CD4-positive, alpha-beta memory T cell (primary cell): Measurements from ENCODE around the gene KRT2. TPM values are rescaled to one million over a fixed set of nuclear protein-coding genes. Genes with fewer than 3 reads are reported as not detected.
A peak's percentile ranks its signal among the peaks of the same experiment; 100 is the strongest.

Experiments used
- CTCF ChIA-PET: fragments of 350-600 bp; sonication (Branson Sonifier 250); formaldehyde crosslinking; loops from one replicate; lab custom pipeline; 2021; ENCODE audit warnings: inconsistent platforms; ENCODE audit not compliant: partially characterized antibody; lab: Charles Lee
- POLR2A ChIA-PET: fragments of 350-600 bp; sonication (Branson Sonifier 250); formaldehyde crosslinking; loops from one replicate; lab custom pipeline; 2021; ENCODE audit not compliant: partially characterized antibody; lab: Charles Lee
- DNase-seq, 5 donors: peaks; one replicate each; pipeline versions ENCODE4 v3.0.0 to v3.0.0-alpha.2; 2020 to 2022; ENCODE audit warnings: mixed read lengths in 1 of 5
- H3K27ac ChIP-seq: one replicate; pipeline ENCODE4 v1.7.0; 2013; ENCODE audit warnings: low read depth, low read length
- H3K27me3 ChIP-seq: 2 replicates; pipeline ENCODE4 v1.7.0; 2013; ENCODE audit warnings: mild to moderate bottlenecking, low read length, moderate library complexity; ENCODE audit not compliant: insufficient read depth
- H3K36me3 ChIP-seq: 2 replicates; pipeline ENCODE4 v1.7.0; 2013; ENCODE audit warnings: mild to moderate bottlenecking, low read length, moderate library complexity; ENCODE audit not compliant: insufficient read depth
- H3K4me1 ChIP-seq: 2 replicates; pipeline ENCODE4 v1.7.0; 2013; ENCODE audit warnings: mild to moderate bottlenecking, low read length, moderate library complexity; ENCODE audit not compliant: insufficient read depth
- H3K4me3 ChIP-seq, 2 donors: one replicate each; pipeline ENCODE4 v1.7.0; 2013; ENCODE audit warnings: low read length in 2 of 2, mild to moderate bottlenecking in 1 of 2
- H3K9me3 ChIP-seq, 2 donors: one replicate each; pipeline ENCODE4 v1.7.0; 2013; ENCODE audit warnings: low read length in 2 of 2, control low read depth in 1 of 2; ENCODE audit not compliant: control insufficient read depth in 1 of 2
- H3K27ac Mint-ChIP-seq, 7 donors: one replicate each; pipeline ENCODE4 v1.8.0; 2020 to 2021; ENCODE audit warnings: mixed read lengths in 7 of 7, mild to moderate bottlenecking in 6 of 7, inconsistent platforms in 3 of 7, moderate library complexity in 3 of 7
- H3K27me3 Mint-ChIP-seq, 2 donors: one replicate each; pipeline ENCODE4 v1.8.0; 2020 to 2021; ENCODE audit warnings: mixed read lengths in 2 of 2
- H3K36me3 Mint-ChIP-seq, 2 donors: one replicate each; pipeline ENCODE4 v1.8.0; 2020 to 2021; ENCODE audit warnings: mixed read lengths in 2 of 2, inconsistent platforms in 1 of 2, mild to moderate bottlenecking in 1 of 2
- H3K4me1 Mint-ChIP-seq, 4 donors: one replicate each; pipeline ENCODE4 v1.8.0; 2020 to 2021; ENCODE audit warnings: mixed read lengths in 4 of 4, mild to moderate bottlenecking in 1 of 4
- H3K4me3 Mint-ChIP-seq, 8 donors: one replicate each; pipeline ENCODE4 v1.8.0; 2020 to 2021; ENCODE audit warnings: mixed read lengths in 8 of 8, mild to moderate bottlenecking in 7 of 8, moderate library complexity in 6 of 8, inconsistent platforms in 3 of 8
- H3K9me3 Mint-ChIP-seq, 8 donors: one replicate each; pipeline ENCODE4 v1.8.0; 2020 to 2021; ENCODE audit warnings: mixed read lengths in 8 of 8, mild to moderate bottlenecking in 5 of 8, inconsistent platforms in 3 of 8, moderate library complexity in 1 of 8
- intact Hi-C: fragments of 100-400 bp; cut with micrococcal nuclease; formaldehyde crosslinking; loops from one replicate; pipeline ENCODE4 v1.15.1; 2023
- polyA plus RNA-seq, 2 donors: library from polyadenylated mRNA; unstranded; fragments of 300-500 nt; fragmentation: Illumina TruSeq; gene quantifications; one replicate each; pipeline ENCODE4 v1.2.3, GENCODE V29; 2021
- total RNA-seq, 2 experiments: library from RNA; stranded (reverse); gene quantifications; one replicate each; pipeline ENCODE4 v1.2.3, GENCODE V29; 2021

Gene KRT2
- total and polyA plus RNA-seq, 4 experiments from 2014 or later: 0.08 to 0.39 (median 0.21) TPM

DNA sequence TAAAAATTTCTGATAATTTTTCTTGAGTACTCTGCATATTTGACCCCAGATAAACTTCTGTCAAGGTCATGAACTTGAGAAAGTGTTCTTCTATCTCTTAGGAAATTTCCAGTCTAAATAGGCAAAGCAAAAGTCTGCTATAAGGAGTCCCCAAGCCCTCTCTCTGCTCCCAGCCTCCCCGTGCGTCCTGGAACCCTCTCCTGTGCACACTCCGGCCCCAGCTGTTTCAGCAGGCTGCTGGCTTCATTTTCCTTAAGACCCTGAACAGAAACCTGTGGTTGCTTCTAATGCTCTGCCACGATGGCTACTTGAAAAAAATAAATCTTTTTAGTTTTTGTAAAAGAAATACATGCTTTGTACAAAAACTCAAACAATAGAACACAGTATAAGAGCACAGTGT, 14.7 kb downstream of the KRT2 start:
- Histone ChIP-seq H3K4me3 (no peak overlapping the region), H3K36me3 (no peaks in the 10 kb centered on the region), H3K9me3 (no peaks in the 10 kb centered on the region), H3K27me3 (no peaks in the 10 kb centered on the region), H3K27ac (no peak overlapping the region), H3K4me1 (peaks cover 10% of the 10 kb centered on the region)
- H3K27me3 Mint-ChIP-seq: peaks cover 3 to 7% of the 10 kb centered on the region in 2 donors
- no peak overlapping the region for H3K27ac Mint-ChIP-seq
- POLR2A ChIA-PET: no interaction called here
- H3K9me3 Mint-ChIP-seq: peaks cover 0 to 2% (median 0%) of the 10 kb centered on the region in 8 donors
- no peak for DNase-seq
- CTCF ChIA-PET: no interaction called here
- peaks cover 6 to 38% (median 23%) of the 10 kb centered on the region in 4 donors for H3K4me1 Mint-ChIP-seq
- intact Hi-C loops: no loop called here
- H3K4me3 Mint-ChIP-seq: no peak overlapping the region
- H3K36me3 Mint-ChIP-seq: no peaks in the 10 kb centered on the region

DNA sequence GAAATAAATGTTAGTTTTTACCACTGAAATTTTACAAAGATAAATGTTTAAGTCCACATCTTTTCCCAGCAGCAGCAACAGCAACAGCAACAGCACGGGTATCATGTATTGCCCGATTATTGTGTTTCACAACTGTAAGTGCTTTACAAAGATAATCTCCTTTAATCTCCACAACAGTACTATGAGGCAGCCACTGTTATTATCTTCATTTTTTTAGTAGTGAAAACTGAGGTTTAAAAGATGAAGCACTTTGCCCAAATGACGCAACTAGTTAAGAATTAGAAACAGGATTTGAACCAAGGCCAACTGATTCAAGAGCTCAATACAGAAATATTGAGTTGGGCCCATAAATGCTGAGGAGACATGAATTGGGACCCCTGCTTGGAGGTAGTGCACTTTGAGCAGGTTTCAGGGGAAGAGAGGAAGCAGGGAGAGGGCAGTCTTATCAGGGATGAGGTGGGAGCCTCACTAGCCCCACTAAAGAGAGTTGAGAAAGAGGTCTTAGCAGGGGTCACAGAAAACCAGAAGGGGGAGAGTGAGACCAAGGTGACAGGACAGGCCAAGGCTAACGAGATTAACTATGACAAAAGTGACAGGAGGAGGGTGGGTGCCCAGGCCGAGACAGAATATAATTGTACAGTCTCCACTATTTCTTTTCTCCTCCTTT, 15.3 kb downstream of the KRT2 start:
- ChIA-PET POLR2A (no interaction called here), CTCF (no interaction called here)
- H3K9me3 ChIP-seq: no peaks in the 10 kb centered on the region
- H3K27ac ChIP-seq: no peak overlapping the region
- no peaks in the 10 kb centered on the region for H3K36me3 Mint-ChIP-seq
- H3K36me3 ChIP-seq: no peaks in the 10 kb centered on the region
- peaks cover 10% of the 10 kb centered on the region for H3K4me1 ChIP-seq
- H3K27me3 ChIP-seq: no peaks in the 10 kb centered on the region
- no peak overlapping the region for H3K4me3 ChIP-seq
- DNase-seq: no peak
- peaks cover 6 to 39% (median 24%) of the 10 kb centered on the region in 4 donors for H3K4me1 Mint-ChIP-seq
- H3K27me3 Mint-ChIP-seq: peaks cover 3 to 7% of the 10 kb centered on the region in 2 donors
- peaks cover 0 to 2% (median 0%) of the 10 kb centered on the region in 8 donors for H3K9me3 Mint-ChIP-seq
- H3K27ac Mint-ChIP-seq: no peak overlapping the region
- H3K4me3 Mint-ChIP-seq: no peak overlapping the region
- intact Hi-C loops: no loop called here

DNA sequence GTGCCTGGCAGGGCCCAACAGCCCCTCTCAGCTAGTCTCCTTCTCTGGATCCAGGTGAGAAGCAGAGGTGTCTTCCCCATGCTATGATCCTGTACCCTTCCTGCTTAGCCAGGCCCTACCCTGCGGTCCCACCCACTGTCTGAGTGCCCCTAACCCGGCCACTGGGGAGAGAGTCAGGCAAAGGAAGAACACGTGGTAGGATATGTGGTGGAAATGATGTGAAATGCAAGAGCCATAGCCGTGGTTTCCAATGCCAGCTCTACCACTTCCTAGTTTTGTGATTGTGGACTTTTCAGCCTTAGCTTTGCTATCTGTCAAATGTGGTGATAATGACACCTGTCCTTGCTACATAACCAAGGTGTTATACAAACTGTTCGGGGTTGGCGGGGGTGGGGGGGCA, 15.8 kb downstream of the KRT2 start:
- CTCF ChIA-PET: no interaction called here
- Histone ChIP-seq H3K36me3 (no peaks in the 10 kb centered on the region), H3K27ac (no peak overlapping the region), H3K9me3 (no peaks in the 10 kb centered on the region), H3K27me3 (no peaks in the 10 kb centered on the region), H3K4me1 (peaks cover 10% of the 10 kb centered on the region), H3K4me3 (no peak overlapping the region)
- Mint-ChIP-seq H3K27ac (no peak overlapping the region), H3K27me3 (peaks cover 3 to 7% of the 10 kb centered on the region in 2 donors), H3K36me3 (no peaks in the 10 kb centered on the region), H3K4me1 (peaks cover 6 to 39% (median 22%) of the 10 kb centered on the region in 4 donors), H3K9me3 (peaks cover 0 to 2% (median 0%) of the 10 kb centered on the region in 8 donors), H3K4me3 (no peak overlapping the region)
- POLR2A ChIA-PET: no interaction called here
- DNase-seq: no peak
- intact Hi-C loops: no loop called here

DNA sequence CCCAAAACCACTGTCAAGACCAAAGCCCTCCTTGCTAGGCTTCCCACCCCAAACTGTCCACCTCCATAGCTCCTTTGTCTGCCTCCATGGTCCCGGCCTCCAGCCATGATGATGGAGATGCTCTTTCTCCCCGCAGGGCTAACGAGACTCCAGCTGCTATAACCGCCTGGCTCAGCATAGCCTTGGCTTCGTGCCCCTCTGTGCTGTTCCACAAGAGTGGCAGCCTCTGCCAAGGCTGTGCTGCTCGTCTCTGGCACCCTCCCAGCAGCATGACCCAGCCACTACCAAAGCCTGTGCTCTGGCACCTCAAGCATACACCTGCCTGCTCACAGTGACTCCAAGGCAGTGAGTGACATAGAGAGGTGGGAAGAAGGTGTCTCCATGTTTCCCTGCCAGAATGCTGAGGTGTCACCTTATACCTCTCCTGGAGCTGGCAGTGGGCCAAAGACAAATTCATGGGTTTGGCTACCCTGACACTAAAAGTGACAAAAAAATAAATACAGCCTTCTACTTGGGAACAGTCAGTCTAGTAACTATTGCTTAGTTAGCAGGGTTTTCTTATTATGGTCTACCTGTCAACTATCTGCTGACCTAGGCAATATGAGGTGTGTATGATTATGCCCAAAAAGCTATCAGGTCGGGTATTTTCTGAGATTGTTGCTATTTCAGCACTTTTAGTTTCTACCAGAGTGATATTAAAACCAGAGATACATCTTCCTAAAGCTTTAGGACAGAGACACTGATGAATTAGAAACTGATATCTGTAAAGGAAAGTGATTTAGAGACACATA, 17.6 kb downstream of the KRT2 start:
- CTCF ChIA-PET: interaction anchor here (0.6 to 2.2 kb wide), 5 partner anchors 13 to 51 kb away, joined by 3 to 20 read pairs (median 4); no protein-coding TSS in a partner anchor
- Mint-ChIP-seq H3K9me3 (peaks cover 0 to 1% (median 0%) of the 10 kb centered on the region in 8 donors), H3K36me3 (no peaks in the 10 kb centered on the region), H3K27me3 (peaks cover 3% of the 10 kb centered on the region in 2 donors), H3K4me1 (peaks cover 12 to 52% (median 33%) of the 10 kb centered on the region in 4 donors), H3K4me3 (peak overlapping the region in 1 of 8 donors; percentile 54), H3K27ac (peak overlapping the region in 5 of 7 donors; percentile 28 to 85 (median 54))
- H3K4me3 ChIP-seq: no peak overlapping the region
- no peak overlapping the region for H3K27ac ChIP-seq
- intact Hi-C loops: no loop called here
- H3K9me3 ChIP-seq: no peaks in the 10 kb centered on the region
- H3K4me1 ChIP-seq: peaks cover 21% of the 10 kb centered on the region
- H3K27me3 ChIP-seq: no peaks in the 10 kb centered on the region
- no peak for DNase-seq
- POLR2A ChIA-PET: interaction anchor here (1.0 to 5.1 kb wide), 3 partner anchors 11 to 18 kb away, joined by 3 to 20 read pairs (median 4); no protein-coding TSS in a partner anchor
- no peaks in the 10 kb centered on the region for H3K36me3 ChIP-seq

DNA sequence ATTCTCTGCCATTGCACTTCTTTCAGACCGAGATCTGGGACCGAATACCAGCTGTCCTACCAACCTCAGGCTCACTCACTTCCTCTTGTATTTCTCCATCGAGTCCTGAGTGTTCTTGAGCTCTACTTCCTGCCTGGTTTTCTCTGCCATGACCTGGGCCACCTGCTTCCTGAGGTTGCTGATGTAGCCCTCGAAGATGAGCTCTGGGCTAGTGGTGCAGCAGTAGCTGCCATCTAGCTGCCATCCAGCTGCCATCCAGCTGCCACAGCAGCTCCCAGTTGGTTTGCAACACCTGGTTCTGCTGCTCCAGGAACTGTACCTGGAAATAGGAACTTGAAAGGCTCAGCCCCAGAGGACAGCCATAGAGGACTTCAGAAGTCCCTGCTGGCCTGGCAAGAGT, 18.6 kb downstream of the KRT2 start:
- H3K27ac ChIP-seq: no peak overlapping the region
- H3K9me3 Mint-ChIP-seq: peaks cover 0 to 2% (median 0%) of the 10 kb centered on the region in 8 donors
- intact Hi-C loops: no loop called here
- H3K4me1 ChIP-seq: peaks cover 21% of the 10 kb centered on the region
- H3K9me3 ChIP-seq: no peaks in the 10 kb centered on the region
- peak overlapping the region in 5 of 8 donors; percentile 1 to 58 (median 44) for H3K4me3 Mint-ChIP-seq
- H3K4me3 ChIP-seq: no peak overlapping the region
- peak in 4 of 5 donors; percentile 21 to 40 (median 28) for DNase-seq
- H3K27ac Mint-ChIP-seq: peak overlapping the region in 5 of 7 donors; percentile 13 to 92 (median 39)
- POLR2A ChIA-PET: interaction anchor here (1.0 to 5.1 kb wide), 6 partner anchors 9 to 23 kb away, joined by 3 to 20 read pairs (median 6); no protein-coding TSS in a partner anchor
- CTCF ChIA-PET: interaction anchor here (0.8 to 2.2 kb wide), 11 partner anchors 8 to 237 kb away, joined by 3 to 20 read pairs (median 4); no protein-coding TSS in a partner anchor
- H3K27me3 ChIP-seq: no peaks in the 10 kb centered on the region
- peaks cover 1 to 3% of the 10 kb centered on the region in 2 donors for H3K27me3 Mint-ChIP-seq
- H3K4me1 Mint-ChIP-seq: peaks cover 14 to 57% (median 34%) of the 10 kb centered on the region in 4 donors
- no peaks in the 10 kb centered on the region for H3K36me3 ChIP-seq
- H3K36me3 Mint-ChIP-seq: no peaks in the 10 kb centered on the region

DNA sequence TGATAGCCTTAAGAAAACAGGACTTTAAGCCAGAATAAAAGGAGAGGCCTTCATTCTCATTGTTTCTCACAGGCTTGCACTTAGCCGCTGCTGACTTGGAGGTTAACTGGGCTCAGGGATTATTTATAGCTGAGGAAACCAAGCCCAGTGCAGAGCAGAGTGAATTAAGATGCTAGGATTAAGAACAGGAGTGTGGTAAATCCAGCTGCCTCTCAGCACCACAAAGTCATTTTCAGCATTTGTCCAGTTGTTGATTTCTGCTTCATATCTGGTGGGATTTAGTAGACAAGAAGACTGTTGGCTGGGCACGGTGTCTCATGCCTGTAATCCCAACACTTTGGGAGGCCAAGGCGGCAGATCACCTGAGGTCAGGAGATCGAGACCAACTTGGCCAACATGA, 19.4 kb downstream of the KRT2 start:
- Mint-ChIP-seq H3K27me3 (peaks cover 1% of the 10 kb centered on the region in 2 donors), H3K4me3 (no peak overlapping the region), H3K36me3 (no peaks in the 10 kb centered on the region), H3K27ac (peak overlapping the region in 3 of 7 donors; percentile 13 to 90 (median 31)), H3K9me3 (peaks cover 0 to 2% (median 0%) of the 10 kb centered on the region in 8 donors), H3K4me1 (peaks cover 15 to 59% (median 35%) of the 10 kb centered on the region in 4 donors)
- CTCF ChIA-PET: interaction anchor here (1.1 to 2.2 kb wide), 5 partner anchors 21 to 238 kb away, joined by 3 to 20 read pairs (median 4); no protein-coding TSS in a partner anchor
- intact Hi-C loops: no loop called here
- DNase-seq: no peak
- POLR2A ChIA-PET: interaction anchor here (1.0 to 5.1 kb wide), 6 partner anchors 10 to 22 kb away, joined by 3 to 20 read pairs (median 6); no protein-coding TSS in a partner anchor
- no peaks in the 10 kb centered on the region for H3K27me3 ChIP-seq
- peaks cover 21% of the 10 kb centered on the region for H3K4me1 ChIP-seq
- H3K4me3 ChIP-seq: no peak overlapping the region
- H3K9me3 ChIP-seq: no peaks in the 10 kb centered on the region
- H3K36me3 ChIP-seq: no peaks in the 10 kb centered on the region
- H3K27ac ChIP-seq: no peak overlapping the region
